ENCODE data around the gene POC1A.

- TF ChIP-seq CTCF (IDR thresholded peaks at IDR 0.05 in 2 of 3, conservative IDR thresholded peaks at IDR 0.05 in 1 of 3; ENCODE audit: control insufficient read depth in 2 of 3, extremely low read depth in 1 of 3, insufficient read depth in 1 of 3, low read depth in 3 of 3, low read length in 3 of 3) (no peak), SREBF2 (IDR thresholded peaks at IDR 0.05; ENCODE audit: low read length) (no peak), CEBPZ (IDR thresholded peaks at IDR 0.05; ENCODE audit: low read depth, low read length) (no peak), TARDBP (IDR thresholded peaks at IDR 0.05; ENCODE audit: borderline replicate concordance) (no peak), POLR2AphosphoS5 (IDR thresholded peaks at IDR 0.05; ENCODE audit: low read length) (no peak), NFYB (IDR thresholded peaks at IDR 0.05; ENCODE audit: insufficient read depth, low read depth, low read length) (no peak), SMC3 (IDR thresholded peaks at IDR 0.05; ENCODE audit: borderline replicate concordance, low read length) (no peak), SMAD1 (IDR thresholded peaks at IDR 0.05; ENCODE audit: low read depth, partially characterized antibody) (no peak), IKZF1 (conservative IDR thresholded peaks at IDR 0.05) (no peak), SP1 (IDR thresholded peaks at IDR 0.05; ENCODE audit: low read depth, low read length) (no peak), LARP7 (IDR thresholded peaks at IDR 0.05) (no peak), RAD21 (IDR thresholded peaks at IDR 0.05; ENCODE audit: insufficient read depth, low read depth, low read length) (no peak), ATF7 (IDR thresholded peaks at IDR 0.05; ENCODE audit: low read depth) (no peak)
Measured at GRCh38 chr3:52049503-52049902, 104.7 kb downstream of the POC1A start.

Data from GM12878 (cell line).